HepG2 (cell line): Measurements from ENCODE around the gene CDK6. TPM values are rescaled to one million over a fixed set of nuclear protein-coding genes. Genes with fewer than 3 reads are reported as not detected.
A peak's percentile ranks its signal among the peaks of the same experiment; 100 is the strongest.

Experiments used
- FOXA1 ChIP-seq, 2 experiments: fragments of 450-650 bp in 1 of 2; sonication (generic) in 1 of 2; formaldehyde crosslinking in 1 of 2; IDR thresholded peaks; 2 replicates each; pipeline versions ENCODE4 v1.4.0 to v1.6.1; 2016 to 2020; ENCODE audit warnings: missing genetic modification reagents in 1 of 2
- GATAD1 ChIP-seq: IDR thresholded peaks from 2 replicates; pipeline ENCODE4 v1.6.1; 2016; ENCODE audit warnings: missing genetic modification reagents, missing compliant biosample characterization
- HMGA1 ChIP-seq: sonication (generic); formaldehyde crosslinking; conservative IDR thresholded peaks from 2 replicates; pipeline ENCODE4 v1.4.0; 2020; ENCODE audit warnings: missing genetic modification reagents
- NCOA2 ChIP-seq: sonication (generic); formaldehyde crosslinking; IDR thresholded peaks from 2 replicates; pipeline ENCODE4 v1.8.0; 2022; ENCODE audit warnings: inconsistent platforms
- NR2F2 ChIP-seq: IDR thresholded peaks from 2 replicates; pipeline ENCODE4 v1.6.1; 2012; ENCODE audit warnings: low read depth, inconsistent platforms, borderline replicate concordance
- REPIN1 ChIP-seq: sonication (generic); formaldehyde crosslinking; IDR thresholded peaks from 2 replicates; pipeline ENCODE4 v1.8.0; 2022; ENCODE audit warnings: missing genetic modification reagents, low read depth, mild to moderate bottlenecking, borderline replicate concordance
- SCMH1 ChIP-seq: sonication (generic); formaldehyde crosslinking; IDR thresholded peaks from 2 replicates; pipeline ENCODE4 v1.9.0; 2021; ENCODE audit warnings: missing genetic modification reagents, mild to moderate bottlenecking, borderline replicate concordance
- SSRP1 ChIP-seq: IDR thresholded peaks from 2 replicates; pipeline ENCODE4 v1.6.1; 2016; ENCODE audit warnings: control low read depth
- STAT5B ChIP-seq: sonication (generic); formaldehyde crosslinking; IDR thresholded peaks from 2 replicates; pipeline ENCODE4 v1.4.0; 2020; ENCODE audit warnings: missing genetic modification reagents
- WIZ ChIP-seq: sonication (generic); formaldehyde crosslinking; IDR thresholded peaks from 2 replicates; pipeline ENCODE4 v1.5.1; 2020; ENCODE audit warnings: mild to moderate bottlenecking, missing genetic modification reagents
- ZNF224 ChIP-seq: sonication (generic); formaldehyde crosslinking; IDR thresholded peaks from 2 replicates; pipeline ENCODE4 v1.5.0; 2020; ENCODE audit warnings: mild to moderate bottlenecking, missing genetic modification reagents
- ZNF30 ChIP-seq: sonication (generic); formaldehyde crosslinking; IDR thresholded peaks from 2 replicates; pipeline ENCODE4 v1.5.0; 2020; ENCODE audit warnings: mild to moderate bottlenecking, missing genetic modification reagents
- ZNF607 ChIP-seq: sonication (generic); formaldehyde crosslinking; IDR thresholded peaks from 2 replicates; pipeline ENCODE4 v1.5.1; 2020; ENCODE audit warnings: missing genetic modification reagents, mild to moderate bottlenecking, borderline replicate concordance
- polyA plus RNA-seq, 8 experiments: library from polyadenylated mRNA; depleted of rRNA in 3 of 8; stranded (reverse) in 7 of 8; unstranded in 1 of 8; fragments of >200 nt; fragmentation: Illumina TruSeq in 4 of 8; extraction: Trizol in 4 of 8; gene quantifications; 2 replicates each; pipeline versions ENCODE4 v1.2.1 to v1.2.3, GENCODE V29; 2011 to 2016; ENCODE audit warnings: low read depth in 4 of 8, missing spikeins in 1 of 8, mixed read lengths in 1 of 8; ENCODE audit not compliant: insufficient read depth in 1 of 8
- total RNA-seq, 5 experiments: library from RNA; depleted of rRNA; stranded (reverse); fragments of >200 nt; fragmentation: Illumina TruSeq; extraction: Trizol; gene quantifications; 2 replicates each; pipeline ENCODE4 v1.2.3, GENCODE V29; 2016; ENCODE audit warnings: low read depth in 1 of 5
- TF ChIP-seq, protein P1 (sequence below): sonication (generic); formaldehyde crosslinking; IDR thresholded peaks from 2 replicates; pipeline ENCODE4 v1.5.0; 2020; ENCODE audit warnings: missing genetic modification reagents
- TF ChIP-seq, protein P2 (sequence below): sonication (generic); formaldehyde crosslinking; IDR thresholded peaks from 2 replicates; pipeline ENCODE4 v1.4.0; 2020; ENCODE audit warnings: low read depth, missing genetic modification reagents
- TF ChIP-seq, protein P3 (sequence below): sonication (generic); formaldehyde crosslinking; IDR thresholded peaks from 2 replicates; pipeline ENCODE4 v1.5.0; 2020; ENCODE audit warnings: mild to moderate bottlenecking, missing genetic modification reagents, borderline replicate concordance

The CDK6 gene
- total and polyA plus RNA-seq, 2 of the 13 experiments (the other 11 are each of a cell fraction or from before 2014, with no cell fraction given) = 34.6 to 90.8 TPM

DNA sequence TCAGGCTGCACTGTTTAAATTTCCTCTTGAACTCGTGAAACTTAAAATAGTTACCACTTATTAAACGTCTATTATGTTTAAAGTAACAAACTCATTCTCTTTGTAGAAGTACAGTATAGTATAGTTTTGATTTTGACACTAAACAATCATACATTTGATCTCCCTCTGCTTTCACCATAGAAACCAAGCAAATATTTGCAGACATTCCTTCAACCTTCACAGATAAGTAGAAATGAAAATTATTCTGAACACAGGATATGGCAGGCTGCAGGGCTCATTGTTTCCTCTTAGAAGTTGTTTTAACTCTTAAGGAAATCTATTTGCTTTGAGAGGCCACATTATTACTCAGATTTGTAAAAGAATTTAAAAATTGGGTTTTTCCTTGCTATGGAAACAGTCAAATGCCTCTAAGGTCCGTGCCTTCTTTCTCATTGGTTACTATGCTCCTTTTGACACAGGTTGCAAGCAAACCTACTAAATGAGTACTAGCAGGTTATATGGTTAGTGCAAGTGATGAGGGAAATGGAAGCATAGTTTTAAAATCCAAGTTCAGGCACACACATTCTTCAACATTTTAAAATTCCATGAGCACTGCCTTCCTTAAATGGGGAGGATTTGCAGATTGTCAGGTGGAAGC is 153.4 kb downstream of the CDK6 start (continued):
- TF ChIP-seq, protein P1, sequence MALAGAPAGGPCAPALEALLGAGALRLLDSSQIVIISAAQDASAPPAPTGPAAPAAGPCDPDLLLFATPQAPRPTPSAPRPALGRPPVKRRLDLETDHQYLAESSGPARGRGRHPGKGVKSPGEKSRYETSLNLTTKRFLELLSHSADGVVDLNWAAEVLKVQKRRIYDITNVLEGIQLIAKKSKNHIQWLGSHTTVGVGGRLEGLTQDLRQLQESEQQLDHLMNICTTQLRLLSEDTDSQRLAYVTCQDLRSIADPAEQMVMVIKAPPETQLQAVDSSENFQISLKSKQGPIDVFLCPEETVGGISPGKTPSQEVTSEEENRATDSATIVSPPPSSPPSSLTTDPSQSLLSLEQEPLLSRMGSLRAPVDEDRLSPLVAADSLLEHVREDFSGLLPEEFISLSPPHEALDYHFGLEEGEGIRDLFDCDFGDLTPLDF (CRISPR knock-in tag) = no peak
- TF ChIP-seq STAT5B (CRISPR knock-in tag) (no peak), SCMH1 (no peak), NCOA2 (CRISPR knock-in tag) (peak; percentile 92), HMGA1 (CRISPR knock-in tag) (no peak), ZNF30 (CRISPR knock-in tag) (no peak), WIZ (no peak), GATAD1 (CRISPR knock-in tag) (no peak), ZNF224 (CRISPR knock-in tag) (no peak), REPIN1 (CRISPR knock-in tag) (no peak), NR2F2 (peak; percentile 48; the same call in 1 of the 2 replicates), SSRP1 (CRISPR knock-in tag) (no peak), ZNF607 (CRISPR knock-in tag) (no peak), FOXA1 (IDR thresholded peaks at IDR 0.05) (no peak), FOXA1 (CRISPR knock-in tag; IDR thresholded peaks at IDR 0.05) (peak; percentile 33; the same call in 1 of the 2 replicates)
- TF ChIP-seq, protein P2, sequence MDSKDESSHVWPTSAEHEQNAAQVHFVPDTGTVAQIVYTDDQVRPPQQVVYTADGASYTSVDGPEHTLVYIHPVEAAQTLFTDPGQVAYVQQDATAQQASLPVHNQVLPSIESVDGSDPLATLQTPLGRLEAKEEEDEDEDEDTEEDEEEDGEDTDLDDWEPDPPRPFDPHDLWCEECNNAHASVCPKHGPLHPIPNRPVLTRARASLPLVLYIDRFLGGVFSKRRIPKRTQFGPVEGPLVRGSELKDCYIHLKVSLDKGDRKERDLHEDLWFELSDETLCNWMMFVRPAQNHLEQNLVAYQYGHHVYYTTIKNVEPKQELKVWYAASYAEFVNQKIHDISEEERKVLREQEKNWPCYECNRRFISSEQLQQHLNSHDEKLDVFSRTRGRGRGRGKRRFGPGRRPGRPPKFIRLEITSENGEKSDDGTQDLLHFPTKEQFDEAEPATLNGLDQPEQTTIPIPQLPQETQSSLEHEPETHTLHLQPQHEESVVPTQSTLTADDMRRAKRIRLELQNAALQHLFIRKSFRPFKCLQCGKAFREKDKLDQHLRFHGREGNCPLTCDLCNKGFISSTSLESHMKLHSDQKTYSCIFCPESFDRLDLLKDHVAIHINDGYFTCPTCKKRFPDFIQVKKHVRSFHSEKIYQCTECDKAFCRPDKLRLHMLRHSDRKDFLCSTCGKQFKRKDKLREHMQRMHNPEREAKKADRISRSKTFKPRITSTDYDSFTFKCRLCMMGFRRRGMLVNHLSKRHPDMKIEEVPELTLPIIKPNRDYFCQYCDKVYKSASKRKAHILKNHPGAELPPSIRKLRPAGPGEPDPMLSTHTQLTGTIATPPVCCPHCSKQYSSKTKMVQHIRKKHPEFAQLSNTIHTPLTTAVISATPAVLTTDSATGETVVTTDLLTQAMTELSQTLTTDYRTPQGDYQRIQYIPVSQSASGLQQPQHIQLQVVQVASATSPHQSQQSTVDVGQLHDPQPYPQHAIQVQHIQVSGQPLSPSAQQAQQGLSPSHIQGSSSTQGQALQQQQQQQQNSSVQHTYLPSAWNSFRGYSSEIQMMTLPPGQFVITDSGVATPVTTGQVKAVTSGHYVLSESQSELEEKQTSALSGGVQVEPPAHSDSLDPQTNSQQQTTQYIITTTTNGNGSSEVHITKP = no peak
- TF ChIP-seq, protein P3, sequence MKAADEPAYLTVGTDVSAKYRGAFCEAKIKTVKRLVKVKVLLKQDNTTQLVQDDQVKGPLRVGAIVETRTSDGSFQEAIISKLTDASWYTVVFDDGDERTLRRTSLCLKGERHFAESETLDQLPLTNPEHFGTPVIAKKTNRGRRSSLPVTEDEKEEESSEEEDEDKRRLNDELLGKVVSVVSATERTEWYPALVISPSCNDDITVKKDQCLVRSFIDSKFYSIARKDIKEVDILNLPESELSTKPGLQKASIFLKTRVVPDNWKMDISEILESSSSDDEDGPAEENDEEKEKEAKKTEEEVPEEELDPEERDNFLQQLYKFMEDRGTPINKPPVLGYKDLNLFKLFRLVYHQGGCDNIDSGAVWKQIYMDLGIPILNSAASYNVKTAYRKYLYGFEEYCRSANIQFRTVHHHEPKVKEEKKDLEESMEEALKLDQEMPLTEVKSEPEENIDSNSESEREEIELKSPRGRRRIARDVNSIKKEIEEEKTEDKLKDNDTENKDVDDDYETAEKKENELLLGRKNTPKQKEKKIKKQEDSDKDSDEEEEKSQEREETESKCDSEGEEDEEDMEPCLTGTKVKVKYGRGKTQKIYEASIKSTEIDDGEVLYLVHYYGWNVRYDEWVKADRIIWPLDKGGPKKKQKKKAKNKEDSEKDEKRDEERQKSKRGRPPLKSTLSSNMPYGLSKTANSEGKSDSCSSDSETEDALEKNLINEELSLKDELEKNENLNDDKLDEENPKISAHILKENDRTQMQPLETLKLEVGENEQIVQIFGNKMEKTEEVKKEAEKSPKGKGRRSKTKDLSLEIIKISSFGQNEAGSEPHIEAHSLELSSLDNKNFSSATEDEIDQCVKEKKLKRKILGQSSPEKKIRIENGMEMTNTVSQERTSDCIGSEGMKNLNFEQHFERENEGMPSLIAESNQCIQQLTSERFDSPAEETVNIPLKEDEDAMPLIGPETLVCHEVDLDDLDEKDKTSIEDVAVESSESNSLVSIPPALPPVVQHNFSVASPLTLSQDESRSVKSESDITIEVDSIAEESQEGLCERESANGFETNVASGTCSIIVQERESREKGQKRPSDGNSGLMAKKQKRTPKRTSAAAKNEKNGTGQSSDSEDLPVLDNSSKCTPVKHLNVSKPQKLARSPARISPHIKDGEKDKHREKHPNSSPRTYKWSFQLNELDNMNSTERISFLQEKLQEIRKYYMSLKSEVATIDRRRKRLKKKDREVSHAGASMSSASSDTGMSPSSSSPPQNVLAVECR (CRISPR knock-in tag) = no peak
